ENCODE measurements around the gene ACTR6. TPM values are rescaled to one million over a fixed set of nuclear protein-coding genes. Genes with fewer than 3 reads are reported as not detected.

Gene ACTR6
- total and polyA plus RNA-seq, 8 donors = 3.8 to 14.4 (median 7.0) TPM

- Histone ChIP-seq H3K9me3 (no peaks in the 10 kb centered on the region), H3K27me3 (no peaks in the 10 kb centered on the region), H3K27ac (peak overlapping the region in 1 of 4 donors; percentile 72), H3K4me1 (peaks cover 0 to 10% (median 5%) of the 10 kb centered on the region in 3 donors), H3K4me3 (peak overlapping the region; percentile 62 to 82 (median 75)), H3K36me3 (no peaks in the 10 kb centered on the region)
- DNase-seq (no peak), FAIRE-seq (no peak), ATAC-seq (no peak)
- 46 to 56% methylated on average over 6 of the region's 6 CpGs for WGBS, 2 donors
- intact Hi-C loops (cut with DNase I) = no loop called here
- no peak for TF ChIP-seq CTCF (IDR thresholded peaks at IDR 0.05)
These were observed 1.6 kb upstream of the ACTR6 start for GRCh38 chr12:100199023-100199346.

- TF ChIP-seq CTCF (IDR thresholded peaks at IDR 0.05) = no peak
- FAIRE-seq (no peak), DNase-seq (peak; percentile 76 to 93 (median 82)), ATAC-seq (peak; percentile 90 to 93 (median 91))
- no peaks in the 10 kb centered on the region for H3K36me3 ChIP-seq
- WGBS, 2 donors = 1 to 2% methylated on average over 71 to 79 of the region's 79 CpGs
- peaks cover 0 to 10% (median 5%) of the 10 kb centered on the region in 3 donors for H3K4me1 ChIP-seq
- intact Hi-C loops (cut with DNase I) = no loop called here
- H3K27ac ChIP-seq = peak overlapping the region; percentile 48 to 72 (median 65)
- peak overlapping the region; percentile 62 to 82 (median 75) for H3K4me3 ChIP-seq
- no peaks in the 10 kb centered on the region for H3K27me3 ChIP-seq
- no peaks in the 10 kb centered on the region for H3K9me3 ChIP-seq
These were observed 1.1 kb upstream of the ACTR6 start for GRCh38 chr12:100199347-100200149.

GRCh38 chr12:100201604-100202423 is 1.2 kb downstream of the ACTR6 start:
- Histone ChIP-seq H3K27ac (no peak overlapping the region), H3K4me3 (peak overlapping the region in 1 of 4 donors; percentile 82), H3K27me3 (no peaks in the 10 kb centered on the region), H3K36me3 (peaks cover 0 to 3% (median 0%) of the 10 kb centered on the region in 3 donors), H3K9me3 (no peaks in the 10 kb centered on the region), H3K4me1 (peaks cover 0 to 10% (median 5%) of the 10 kb centered on the region in 3 donors)
- TF ChIP-seq CTCF (IDR thresholded peaks at IDR 0.05) = no peak
- 87 to 89% methylated on average over 24 of the region's 24 CpGs for WGBS, 2 donors
- ATAC-seq (no peak), FAIRE-seq (no peak), DNase-seq (no peak)
- intact Hi-C loops (cut with DNase I) = no loop called here

- ATAC-seq (no peak), DNase-seq (no peak), FAIRE-seq (no peak)
- Histone ChIP-seq H3K4me3 (no peak overlapping the region), H3K4me1 (no peaks in the 10 kb centered on the region), H3K27ac (no peak overlapping the region), H3K36me3 (peaks cover 3 to 19% (median 4%) of the 10 kb centered on the region in 3 donors), H3K27me3 (no peaks in the 10 kb centered on the region), H3K9me3 (no peaks in the 10 kb centered on the region)
- WGBS, 2 donors = 94 to 99% methylated on average over 2 of the region's 2 CpGs
- no peak for TF ChIP-seq CTCF (IDR thresholded peaks at IDR 0.05)
- intact Hi-C loops (cut with DNase I) = no loop called here
These were observed 6.7 kb downstream of the ACTR6 start for GRCh38 chr12:100207311-100207710.

All from pancreas (tissue), 10 donors.